Cardiac fibroblast (primary cell): ENCODE data around the gene DOCK4.
A peak's percentile ranks its signal among the peaks of the same experiment; 100 is the strongest.

Experiments used
- DNase-seq, 2 donors: peaks; one replicate each; pipeline versions ENCODE4 v3.0.0 to v3.0.0-alpha.2; 2010; ENCODE audit warnings: low read depth in 2 of 2
- H3K4me3 ChIP-seq, 2 donors: replicated peaks in 1 of 2; 1 replicate in 1 of 2; 2 replicates in 1 of 2; pipeline ENCODE4 v1.5.1; 2011; ENCODE audit warnings: low read depth in 2 of 2, low read length in 2 of 2, mild to moderate bottlenecking in 2 of 2, moderate library complexity in 1 of 2
- TF ChIP-seq, protein P1 (sequence below): IDR thresholded peaks from one replicate; pipeline ENCODE4 v1.5.1; 2011; ENCODE audit warnings: low read depth, mild to moderate bottlenecking, low read length, inconsistent platforms

DOCK4 gene

DNA sequence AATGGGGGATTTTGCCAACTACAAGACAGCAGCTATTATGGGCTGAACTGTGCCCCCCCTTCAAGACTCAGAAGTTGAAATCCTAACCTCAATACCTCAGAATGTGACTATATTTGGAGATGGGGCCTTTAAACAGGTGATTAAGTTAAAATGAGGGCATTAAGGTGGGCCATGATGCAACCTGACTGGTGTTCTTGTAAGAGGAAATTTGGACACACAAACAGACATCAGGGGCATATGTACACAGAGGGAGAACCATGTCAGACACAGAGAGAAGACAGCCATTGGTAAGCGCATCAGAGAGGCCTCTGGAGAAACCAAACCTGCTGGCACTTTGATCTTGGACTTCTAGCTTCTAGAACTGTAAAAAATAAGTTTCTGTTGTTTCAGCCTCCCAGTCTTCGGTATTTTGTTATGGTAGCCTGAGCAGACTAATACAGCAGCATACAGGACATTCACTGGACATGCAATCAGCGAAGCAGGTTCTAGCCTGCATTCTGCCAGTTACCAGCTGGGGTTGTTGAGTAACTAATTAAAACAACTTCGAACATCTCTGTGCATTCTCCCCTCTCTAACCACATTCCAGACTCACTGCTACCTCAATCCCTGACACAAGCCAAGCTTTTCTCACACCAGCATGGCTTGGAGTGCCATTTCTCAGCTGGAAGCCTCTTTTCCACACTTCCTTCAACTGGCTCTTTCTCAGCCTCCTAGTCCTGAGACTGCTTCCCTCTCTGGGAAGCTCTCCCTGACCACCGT, 141.4 kb downstream of the DOCK4 start:
- DNase-seq: no peak
- TF ChIP-seq, protein P1, sequence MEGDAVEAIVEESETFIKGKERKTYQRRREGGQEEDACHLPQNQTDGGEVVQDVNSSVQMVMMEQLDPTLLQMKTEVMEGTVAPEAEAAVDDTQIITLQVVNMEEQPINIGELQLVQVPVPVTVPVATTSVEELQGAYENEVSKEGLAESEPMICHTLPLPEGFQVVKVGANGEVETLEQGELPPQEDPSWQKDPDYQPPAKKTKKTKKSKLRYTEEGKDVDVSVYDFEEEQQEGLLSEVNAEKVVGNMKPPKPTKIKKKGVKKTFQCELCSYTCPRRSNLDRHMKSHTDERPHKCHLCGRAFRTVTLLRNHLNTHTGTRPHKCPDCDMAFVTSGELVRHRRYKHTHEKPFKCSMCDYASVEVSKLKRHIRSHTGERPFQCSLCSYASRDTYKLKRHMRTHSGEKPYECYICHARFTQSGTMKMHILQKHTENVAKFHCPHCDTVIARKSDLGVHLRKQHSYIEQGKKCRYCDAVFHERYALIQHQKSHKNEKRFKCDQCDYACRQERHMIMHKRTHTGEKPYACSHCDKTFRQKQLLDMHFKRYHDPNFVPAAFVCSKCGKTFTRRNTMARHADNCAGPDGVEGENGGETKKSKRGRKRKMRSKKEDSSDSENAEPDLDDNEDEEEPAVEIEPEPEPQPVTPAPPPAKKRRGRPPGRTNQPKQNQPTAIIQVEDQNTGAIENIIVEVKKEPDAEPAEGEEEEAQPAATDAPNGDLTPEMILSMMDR: no peak
- H3K4me3 ChIP-seq: no peak overlapping the region

DNA sequence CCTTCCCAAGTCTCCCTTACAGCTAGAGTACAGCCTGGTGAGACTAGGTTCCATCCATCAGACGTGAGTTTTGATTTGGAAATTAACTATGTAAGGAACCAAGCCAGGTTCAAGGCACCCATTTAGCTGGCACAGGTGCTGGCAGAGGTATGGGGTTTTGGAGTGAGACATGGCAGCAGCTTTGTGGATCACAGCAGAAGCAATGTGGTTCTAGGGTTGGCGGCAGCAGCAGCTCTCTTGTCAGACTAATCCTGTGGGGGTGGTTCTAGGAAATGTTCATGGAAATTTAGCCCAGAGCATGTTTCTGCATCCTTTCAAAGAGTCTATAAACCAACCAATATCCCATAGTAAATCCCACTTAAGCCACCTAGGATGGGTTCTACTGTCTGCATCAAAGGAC, 142.2 kb downstream of the DOCK4 start:
- no peak for DNase-seq
- no peak overlapping the region for H3K4me3 ChIP-seq
- TF ChIP-seq, protein P1: no peak

DNA sequence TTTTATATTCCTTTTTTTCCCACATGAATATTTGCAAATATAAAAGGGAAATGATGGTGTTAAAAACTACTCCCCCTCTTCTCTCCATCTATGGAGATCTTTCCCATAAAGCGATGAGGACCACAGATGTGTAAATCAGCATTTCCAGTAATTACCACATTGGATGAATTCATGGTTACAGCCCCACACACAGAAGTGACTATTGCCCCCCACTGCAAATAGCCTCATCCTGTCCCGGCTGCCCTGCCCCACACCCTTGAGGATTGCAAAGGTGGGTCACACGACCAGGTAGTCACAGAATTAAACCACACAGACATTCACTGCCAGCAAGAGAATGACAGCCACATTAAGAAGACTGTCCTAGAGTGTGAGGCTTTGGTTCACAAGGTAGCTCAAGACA, 145.1 kb downstream of the DOCK4 start:
- no peak for DNase-seq
- TF ChIP-seq, protein P1: no peak
- no peak overlapping the region for H3K4me3 ChIP-seq

DNA sequence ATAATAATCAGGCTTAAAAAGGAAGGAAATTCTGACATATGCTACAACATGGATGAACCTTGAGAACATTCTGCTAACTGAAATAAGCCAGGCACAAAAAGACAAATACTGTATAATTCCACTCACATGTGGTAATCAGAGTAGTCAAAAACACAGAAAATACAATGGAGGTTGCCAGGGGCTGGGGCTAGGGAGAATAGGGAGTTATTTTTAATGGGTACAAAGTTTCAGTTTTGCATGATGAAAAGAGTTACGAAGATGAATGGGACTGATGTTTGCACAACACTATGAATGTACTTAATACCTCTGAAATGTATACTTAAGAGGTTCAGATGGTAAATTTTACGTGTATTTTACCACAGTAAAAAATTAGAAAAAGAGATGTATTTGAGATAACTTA, 145.6 kb downstream of the DOCK4 start:
- no peak overlapping the region for H3K4me3 ChIP-seq
- no peak for DNase-seq
- TF ChIP-seq, protein P1: no peak

DNA sequence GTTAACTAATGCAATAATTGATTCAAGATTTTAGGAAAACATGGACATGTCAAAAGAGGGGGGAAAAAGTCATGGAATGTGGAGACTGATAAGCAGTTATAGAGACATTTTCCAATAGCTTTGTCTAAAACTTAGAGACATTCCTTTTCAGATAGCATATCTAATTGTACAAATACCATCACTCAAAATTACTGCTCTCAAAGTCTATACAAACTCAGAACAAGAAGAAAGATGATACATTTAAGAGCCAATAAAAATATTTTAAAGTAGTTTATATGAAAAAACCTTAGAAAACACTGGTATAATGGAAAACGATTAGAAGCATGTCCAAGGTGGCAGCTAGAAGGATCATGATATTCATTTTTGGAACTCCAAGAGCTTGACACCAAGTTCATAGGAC, 146.5 kb downstream of the DOCK4 start:
- DNase-seq: no peak
- H3K4me3 ChIP-seq: no peak overlapping the region
- TF ChIP-seq, protein P1: no peak

DNA sequence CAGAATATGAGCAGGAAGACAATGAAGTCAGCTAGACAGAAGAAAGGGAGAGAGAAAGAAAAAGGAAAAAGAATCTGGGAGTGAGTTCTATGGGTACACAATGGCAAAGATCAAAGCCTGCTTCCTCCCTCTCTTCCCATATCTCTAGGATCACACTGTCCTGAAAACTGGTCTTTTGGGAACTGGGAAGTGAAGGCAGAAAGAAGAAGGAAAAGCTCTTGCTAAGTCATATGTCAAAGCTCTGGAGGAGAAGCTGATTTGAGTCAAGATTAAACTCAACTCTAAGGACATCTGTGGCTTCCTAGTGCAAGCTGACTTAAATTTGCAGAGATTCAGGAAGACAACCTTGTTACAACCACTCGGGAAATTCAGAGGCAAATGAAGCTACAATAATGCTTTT, 147.5 kb downstream of the DOCK4 start:
- no peak for DNase-seq
- TF ChIP-seq, protein P1: no peak
- H3K4me3 ChIP-seq: no peak overlapping the region

DNA sequence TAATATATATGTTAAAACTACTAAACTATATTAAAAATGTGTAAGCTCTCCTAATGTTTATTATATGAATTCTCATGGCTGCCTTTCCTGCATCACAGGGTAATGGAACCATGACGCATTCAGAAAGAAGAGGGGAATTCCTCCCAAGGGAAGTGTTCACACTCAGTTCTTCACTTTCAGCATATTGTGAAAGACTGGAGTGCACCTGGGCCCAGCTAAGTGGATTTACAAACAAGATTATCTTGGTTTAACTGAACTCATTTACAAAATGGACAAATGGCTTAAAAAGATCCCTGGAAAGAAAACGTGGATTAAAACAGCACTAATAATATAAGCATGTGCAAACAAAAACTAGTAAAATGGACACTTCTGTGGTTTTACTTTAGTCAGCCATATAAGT, 149.8 kb downstream of the DOCK4 start:
- peak; percentile 26 to 96 for DNase-seq
- H3K4me3 ChIP-seq: no peak overlapping the region
- TF ChIP-seq, protein P1: no peak
